Activated CD4-positive, alpha-beta T cell treated with anti-CD3 and anti-CD28 coated beads for 36 hours (primary cell): Measurements from ENCODE around the gene CPXM2. TPM values are rescaled to one million over a fixed set of nuclear protein-coding genes. Genes with fewer than 3 reads are reported as not detected.

ENCODE experiments used
- ATAC-seq: fragments of 200-7000 bp; cut with Tn5 transposase; one replicate; pipeline ENCODE4 v1.10.0; 2021; ENCODE audit warnings: mild to moderate bottlenecking, moderate library complexity
- CTCF ChIA-PET: fragments of 350-600 bp; sonication (Branson Sonifier 250); formaldehyde crosslinking; loops from one replicate; lab custom pipeline; 2021; ENCODE audit warnings: antibody characterized with exemption; lab: Charles Lee
- POLR2A ChIA-PET: fragments of 350-600 bp; sonication (Branson Sonifier 250); formaldehyde crosslinking; loops from one replicate; lab custom pipeline; 2021; ENCODE audit warnings: antibody characterized with exemption, inconsistent platforms; lab: Charles Lee
- DNase-seq: peaks from one replicate; pipeline ENCODE4 v3.0.0-alpha.2; 2020
- H3K27ac Mint-ChIP-seq: one replicate; pipeline ENCODE4 v1.8.0; 2021; ENCODE audit warnings: mixed read lengths
- H3K27me3 Mint-ChIP-seq: one replicate; pipeline ENCODE4 v1.8.0; 2021; ENCODE audit warnings: mixed read lengths
- H3K36me3 Mint-ChIP-seq: one replicate; pipeline ENCODE4 v1.8.0; 2021; ENCODE audit warnings: low read depth, mixed read lengths
- H3K4me1 Mint-ChIP-seq: one replicate; pipeline ENCODE4 v1.8.0; 2021; ENCODE audit warnings: mixed read lengths
- H3K4me3 Mint-ChIP-seq: one replicate; pipeline ENCODE4 v1.8.0; 2021; ENCODE audit warnings: mild to moderate bottlenecking, moderate library complexity, mixed read lengths
- H3K9me3 Mint-ChIP-seq: one replicate; pipeline ENCODE4 v1.8.0; 2021; ENCODE audit warnings: low read depth, mixed read lengths
- intact Hi-C, 2 experiments: fragments of 100-400 bp; cut with DNase I in 1 of 2; cut with micrococcal nuclease in 1 of 2; formaldehyde crosslinking; loops; one replicate each; pipeline versions ENCODE4 v1.14.2 to v1.15.1; 2022 to 2024; cut with DNase I, micrococcal nuclease
- total RNA-seq, 2 experiments: library from RNA; stranded (reverse); gene quantifications; one replicate each; pipeline ENCODE4 v1.2.3, GENCODE V29; 2021

The CPXM2 gene
- not detected for total RNA-seq

GRCh38 chr10:123891144-123892071 is at the start of gene CPXM2:
TSS of gene CPXM2 (minus strand) at chr10:123891807. CDS start at chr10:123891659, 148 bp downstream.
- no peaks in the 10 kb centered on the region for H3K4me1 Mint-ChIP-seq
- H3K4me3 Mint-ChIP-seq, result no peak within 1 kb of the TSS

GRCh38 chr10:123939591-123939990 is 48.0 kb upstream of the CPXM2 start:
- Mint-ChIP-seq H3K4me3 (no peak overlapping the region), H3K36me3 (no peaks in the 10 kb centered on the region), H3K27me3 (peaks cover 3% of the 10 kb centered on the region), H3K9me3 (peaks cover 5% of the 10 kb centered on the region), H3K4me1 (peaks cover 3% of the 10 kb centered on the region), H3K27ac (no peak overlapping the region)
- DNase-seq (no peak), ATAC-seq (no peak)
- ChIA-PET CTCF (no interaction called here), POLR2A (no interaction called here)
- intact Hi-C loops, result no loop called here

More at GRCh38 chr10:123891144-123892071, at the start of gene CPXM2:
- CTCF ChIA-PET, result interaction anchor here (0.6 kb wide), 1 partner anchor 78 kb away, joined by 3 read pairs; no protein-coding TSS in a partner anchor
- Mint-ChIP-seq H3K27ac (no peak within 1 kb of the TSS), H3K36me3 (no peaks in the 10 kb centered on the region), H3K9me3 (no peaks in the 10 kb centered on the region), H3K27me3 (peaks cover 25% of the 10 kb centered on the region)
- ATAC-seq, result no peak
- intact Hi-C loops, result no loop called here
- no peak for DNase-seq
- POLR2A ChIA-PET, result no interaction called here

- ChIA-PET CTCF (no interaction called here), POLR2A (no interaction called here)
- intact Hi-C loops, result no loop called here
- DNase-seq (no peak), ATAC-seq (no peak)
- Mint-ChIP-seq H3K4me3 (no peak overlapping the region), H3K36me3 (no peaks in the 10 kb centered on the region), H3K27me3 (peaks cover 3% of the 10 kb centered on the region), H3K9me3 (peaks cover 5% of the 10 kb centered on the region), H3K27ac (no peak overlapping the region), H3K4me1 (peaks cover 3% of the 10 kb centered on the region)
Measured at GRCh38 chr10:123938890-123939289, 47.3 kb upstream of the CPXM2 start.

- no peak overlapping the region for H3K27ac Mint-ChIP-seq
- H3K9me3 Mint-ChIP-seq, result peaks cover 6% of the 10 kb centered on the region
- peaks cover 3% of the 10 kb centered on the region for H3K4me1 Mint-ChIP-seq
- DNase-seq, result no peak
- H3K36me3 Mint-ChIP-seq, result no peaks in the 10 kb centered on the region
- ATAC-seq, result no peak
- intact Hi-C loops, result no loop called here
- POLR2A ChIA-PET, result no interaction called here
- H3K4me3 Mint-ChIP-seq, result no peak overlapping the region
- peaks cover 5% of the 10 kb centered on the region for H3K27me3 Mint-ChIP-seq
- CTCF ChIA-PET, result interaction anchor here (0.6 kb wide), 1 partner anchor 175 kb away, joined by 4 read pairs; no protein-coding TSS in a partner anchor
Measured at GRCh38 chr10:123936426-123936825, 44.8 kb upstream of the CPXM2 start.

GRCh38 chr10:123935680-123936079 is 44.1 kb upstream of the CPXM2 start:
- ChIA-PET CTCF (no interaction called here), POLR2A (no interaction called here)
- no peak for DNase-seq
- Mint-ChIP-seq H3K27ac (no peak overlapping the region), H3K27me3 (peaks cover 5% of the 10 kb centered on the region), H3K36me3 (no peaks in the 10 kb centered on the region), H3K4me1 (peaks cover 3% of the 10 kb centered on the region), H3K9me3 (peaks cover 11% of the 10 kb centered on the region), H3K4me3 (no peak overlapping the region)
- intact Hi-C loops, result no loop called here
- ATAC-seq, result no peak

GRCh38 chr10:123934846-123935245 is 43.2 kb upstream of the CPXM2 start:
- ATAC-seq, result no peak
- H3K4me1 Mint-ChIP-seq, result peaks cover 3% of the 10 kb centered on the region
- H3K4me3 Mint-ChIP-seq, result no peak overlapping the region
- POLR2A ChIA-PET, result no interaction called here
- CTCF ChIA-PET, result no interaction called here
- peaks cover 5% of the 10 kb centered on the region for H3K27me3 Mint-ChIP-seq
- no peak for DNase-seq
- peaks cover 11% of the 10 kb centered on the region for H3K9me3 Mint-ChIP-seq
- intact Hi-C loops, result no loop called here
- H3K27ac Mint-ChIP-seq, result no peak overlapping the region
- no peaks in the 10 kb centered on the region for H3K36me3 Mint-ChIP-seq

GRCh38 chr10:123930340-123931001 is 38.9 kb upstream of the CPXM2 start:
- ChIA-PET CTCF (interaction anchor here (1.7 kb wide), 1 partner anchor 17 kb away, joined by 3 read pairs; no protein-coding TSS in a partner anchor), POLR2A (no interaction called here)
- Mint-ChIP-seq H3K4me3 (no peak overlapping the region), H3K36me3 (no peaks in the 10 kb centered on the region), H3K27me3 (peaks cover 15% of the 10 kb centered on the region), H3K9me3 (peaks cover 12% of the 10 kb centered on the region), H3K27ac (no peak overlapping the region), H3K4me1 (peaks cover 12% of the 10 kb centered on the region)
- no peak for DNase-seq
- no peak for ATAC-seq
- intact Hi-C loops, result no loop called here

- Mint-ChIP-seq H3K4me3 (no peak overlapping the region), H3K36me3 (no peaks in the 10 kb centered on the region), H3K4me1 (peaks cover 11% of the 10 kb centered on the region), H3K27me3 (peaks cover 15% of the 10 kb centered on the region), H3K9me3 (peaks cover 12% of the 10 kb centered on the region), H3K27ac (no peak overlapping the region)
- CTCF ChIA-PET, result interaction anchor here (1.7 kb wide), 1 partner anchor 16 kb away, joined by 3 read pairs; no protein-coding TSS in a partner anchor
- POLR2A ChIA-PET, result no interaction called here
- intact Hi-C loops, result no loop called here
- no peak for ATAC-seq
- no peak for DNase-seq
Measured at GRCh38 chr10:123929791-123930190, 38.2 kb upstream of the CPXM2 start.

- H3K36me3 Mint-ChIP-seq, result no peaks in the 10 kb centered on the region
- peaks cover 17% of the 10 kb centered on the region for H3K27me3 Mint-ChIP-seq
- no peak for DNase-seq
- H3K4me1 Mint-ChIP-seq, result peaks cover 9% of the 10 kb centered on the region
- H3K9me3 Mint-ChIP-seq, result peaks cover 14% of the 10 kb centered on the region
- POLR2A ChIA-PET, result no interaction called here
- H3K4me3 Mint-ChIP-seq, result no peak overlapping the region
- CTCF ChIA-PET, result no interaction called here
- ATAC-seq, result no peak
- no peak overlapping the region for H3K27ac Mint-ChIP-seq
- intact Hi-C loops, result no loop called here
Measured at GRCh38 chr10:123928427-123928826, 36.8 kb upstream of the CPXM2 start.

GRCh38 chr10:123926401-123927264 is 35.0 kb upstream of the CPXM2 start:
- peak; percentile 90 for ATAC-seq
- peak; percentile 30 for DNase-seq
- H3K27me3 Mint-ChIP-seq, result peaks cover 22% of the 10 kb centered on the region
- peaks cover 9% of the 10 kb centered on the region for H3K4me1 Mint-ChIP-seq
- H3K9me3 Mint-ChIP-seq, result peaks cover 14% of the 10 kb centered on the region
- no peak overlapping the region for H3K27ac Mint-ChIP-seq
- H3K4me3 Mint-ChIP-seq, result no peak overlapping the region
- ChIA-PET CTCF (no interaction called here), POLR2A (no interaction called here)
- intact Hi-C loops, result no loop called here
- no peaks in the 10 kb centered on the region for H3K36me3 Mint-ChIP-seq

GRCh38 chr10:123922126-123922525 is 30.5 kb upstream of the CPXM2 start:
- Mint-ChIP-seq H3K4me1 (peaks cover 8% of the 10 kb centered on the region), H3K27ac (no peak overlapping the region), H3K4me3 (no peak overlapping the region), H3K9me3 (peaks cover 13% of the 10 kb centered on the region), H3K36me3 (no peaks in the 10 kb centered on the region), H3K27me3 (peaks cover 18% of the 10 kb centered on the region)
- POLR2A ChIA-PET, result no interaction called here
- DNase-seq (no peak), ATAC-seq (no peak)
- CTCF ChIA-PET, result interaction anchor here (0.9 kb wide), 1 partner anchor 235 kb away, joined by 3 read pairs; no protein-coding TSS in a partner anchor
- intact Hi-C loops, result no loop called here
